ENCODE measurements around the gene DAD1. TPM values are rescaled to one million over a fixed set of nuclear protein-coding genes. Genes with fewer than 3 reads are reported as not detected.

Gene DAD1
- polyA plus RNA-seq, 1 of the 3 experiments (the other 2 are of a cell fraction), result 406 TPM

GRCh38 chr14:22524784-22525161 is 64.3 kb downstream of the DAD1 start (continued):
- no peak for TF ChIP-seq CHD2 (IDR thresholded peaks at IDR 0.05; ENCODE audit: low read length, partially characterized antibody)
- no peak for TF ChIP-seq GABPA (IDR thresholded peaks at IDR 0.05; ENCODE audit: low read depth)
- TF ChIP-seq MAX (IDR thresholded peaks at IDR 0.05; ENCODE audit: low read depth), result no peak

GRCh38 chr14:22524115-22524783 is 64.8 kb downstream of the DAD1 start:
- H3F3A ChIP-seq (replicated peaks; ENCODE audit: insufficient read depth), result no peaks in the 10 kb centered on the region
- no peaks in the 10 kb centered on the region for H3K9me2 ChIP-seq
- TF ChIP-seq ELF1 (IDR thresholded peaks at IDR 0.05) (no peak), POLR2AphosphoS5 (IDR thresholded peaks at IDR 0.05; ENCODE audit: low read depth, low read length) (no peak), FOXM1 (IDR thresholded peaks at IDR 0.05; ENCODE audit: low read depth) (no peak), NRF1 (IDR thresholded peaks at IDR 0.05; ENCODE audit: low read depth, low read length) (no peak), USF2 (IDR thresholded peaks at IDR 0.05; ENCODE audit: borderline replicate concordance, low read depth, low read length) (no peak), FOXJ3 (CRISPR knock-in tag; IDR thresholded peaks at IDR 0.05) (no peak), YY1 (IDR thresholded peaks at IDR 0.05; ENCODE audit: low read depth) (no peak), SIN3A (IDR thresholded peaks at IDR 0.05; ENCODE audit: borderline replicate concordance, low read depth, low read length) (no peak), GATA2 (CRISPR knock-in tag; IDR thresholded peaks at IDR 0.05) (no peak), TCF12 (IDR thresholded peaks at IDR 0.05) (no peak), JUND (IDR thresholded peaks at IDR 0.05) (no peak)
- H3K79me2 ChIP-seq (ENCODE audit: insufficient read depth), result no peaks in the 10 kb centered on the region
- H3K36me3 ChIP-seq (replicated peaks in 1 of 2; ENCODE audit: control insufficient read depth in 1 of 2, insufficient read depth in 2 of 2, low read length in 1 of 2), result no peaks in the 10 kb centered on the region
- H3K9ac ChIP-seq, result no peak overlapping the region
- 31% methylated on average over 11 of the region's 11 CpGs for WGBS (ENCODE audit: low lambda C conversion rate)
- no peaks in the 10 kb centered on the region for H3K9me3 ChIP-seq
- peaks cover 14% of the 10 kb centered on the region; the same call in 1 of the 2 replicates for H3K27me3 ChIP-seq (ENCODE audit: insufficient read depth)
- no peak overlapping the region for H3K4me2 ChIP-seq
- no peaks in the 10 kb centered on the region for H4K20me1 ChIP-seq (ENCODE audit: insufficient read depth)
- DNase-seq, result no peak
- no peak overlapping the region for H3K27ac ChIP-seq (ENCODE audit: low read depth in 2 of 2, low read length in 1 of 2)
- ChIA-PET CTCF (interaction anchor here (0.9 to 1.0 kb wide), 2 partner anchors 22 to 46 kb away, joined by 3 read pairs; no protein-coding TSS in a partner anchor), POLR2A (no interaction called here)
- peaks cover 0 to 21% of the 10 kb centered on the region in 2 experiments; a peak in 1 of 4 replicates for H3K4me1 ChIP-seq (ENCODE audit: control insufficient read depth in 1 of 2, insufficient read depth in 2 of 2, low read depth in 1 of 2, low read length in 1 of 2)
- no peak overlapping the region for H2AFZ ChIP-seq (ENCODE audit: low read depth)
- no peak overlapping the region for H3K4me3 ChIP-seq (ENCODE audit: low read depth in 2 of 2, low read length in 1 of 2)

- H3K27ac ChIP-seq (ENCODE audit: low read depth in 2 of 2, low read length in 1 of 2), result no peak overlapping the region
- H4K20me1 ChIP-seq (ENCODE audit: insufficient read depth), result no peaks in the 10 kb centered on the region
- H3K9me2 ChIP-seq, result no peaks in the 10 kb centered on the region
- H2AFZ ChIP-seq (ENCODE audit: low read depth), result no peak overlapping the region
- H3K79me2 ChIP-seq (ENCODE audit: insufficient read depth), result no peaks in the 10 kb centered on the region
- H3K4me2 ChIP-seq, result no peak overlapping the region
- H3F3A ChIP-seq (replicated peaks; ENCODE audit: insufficient read depth), result no peaks in the 10 kb centered on the region
- no peak overlapping the region for H3K4me3 ChIP-seq (ENCODE audit: low read depth in 2 of 2, low read length in 1 of 2)
- no peaks in the 10 kb centered on the region for H3K9me3 ChIP-seq
- peaks cover 20% of the 10 kb centered on the region for H3K27me3 ChIP-seq (ENCODE audit: insufficient read depth)
- ChIA-PET CTCF (no interaction called here), POLR2A (no interaction called here)
- no peaks in the 10 kb centered on the region for H3K36me3 ChIP-seq (replicated peaks in 1 of 2; ENCODE audit: control insufficient read depth in 1 of 2, insufficient read depth in 2 of 2, low read length in 1 of 2)
- DNase-seq, result no peak
- peaks cover 0 to 21% of the 10 kb centered on the region in 2 experiments; a peak in 1 of 4 replicates for H3K4me1 ChIP-seq (ENCODE audit: control insufficient read depth in 1 of 2, insufficient read depth in 2 of 2, low read depth in 1 of 2, low read length in 1 of 2)
- no peak overlapping the region for H3K9ac ChIP-seq
- TF ChIP-seq TAF1 (IDR thresholded peaks at IDR 0.05; ENCODE audit: borderline replicate concordance, low read depth, low read length) (no peak), FOSL2 (IDR thresholded peaks at IDR 0.05; ENCODE audit: borderline replicate concordance, low read depth) (no peak), RXRA (IDR thresholded peaks at IDR 0.05; ENCODE audit: borderline replicate concordance, low read depth) (no peak), ZBTB33 (IDR thresholded peaks at IDR 0.05; ENCODE audit: borderline replicate concordance, low read depth) (no peak), USF2 (IDR thresholded peaks at IDR 0.05; ENCODE audit: borderline replicate concordance, low read depth, low read length) (no peak), RFX5 (IDR thresholded peaks at IDR 0.05; ENCODE audit: low read length) (no peak), ELF1 (IDR thresholded peaks at IDR 0.05) (no peak), CTCF (IDR thresholded peaks at IDR 0.05) (no peak), MXI1 (IDR thresholded peaks at IDR 0.05; ENCODE audit: low read depth, low read length) (no peak), TCF12 (IDR thresholded peaks at IDR 0.05) (no peak), JUND (IDR thresholded peaks at IDR 0.05) (no peak)
Observed at GRCh38 chr14:22523283-22523682, 65.7 kb downstream of the DAD1 start.

All from SK-N-SH (cell line).